Fibroblast of lung (primary cell): ENCODE results near the gene TBC1D10B.

Experiments
- EZH2 ChIP-seq: IDR thresholded peaks from 2 replicates; pipeline ENCODE4 v1.5.1; 2012; ENCODE audit warnings: low read length, control low read depth, mild to moderate bottlenecking; ENCODE audit errors: missing control alignments
- TF ChIP-seq, protein P1 (sequence below), 2 donors: IDR thresholded peaks in 1 of 2; conservative IDR thresholded peaks in 1 of 2; 1 replicate in 1 of 2; 2 replicates in 1 of 2; pipeline ENCODE4 v1.5.1; 2011 to 2012; ENCODE audit warnings: low read length in 2 of 2, control low read depth in 1 of 2, inconsistent platforms in 1 of 2, low read depth in 1 of 2, mild to moderate bottlenecking in 1 of 2

DNA sequence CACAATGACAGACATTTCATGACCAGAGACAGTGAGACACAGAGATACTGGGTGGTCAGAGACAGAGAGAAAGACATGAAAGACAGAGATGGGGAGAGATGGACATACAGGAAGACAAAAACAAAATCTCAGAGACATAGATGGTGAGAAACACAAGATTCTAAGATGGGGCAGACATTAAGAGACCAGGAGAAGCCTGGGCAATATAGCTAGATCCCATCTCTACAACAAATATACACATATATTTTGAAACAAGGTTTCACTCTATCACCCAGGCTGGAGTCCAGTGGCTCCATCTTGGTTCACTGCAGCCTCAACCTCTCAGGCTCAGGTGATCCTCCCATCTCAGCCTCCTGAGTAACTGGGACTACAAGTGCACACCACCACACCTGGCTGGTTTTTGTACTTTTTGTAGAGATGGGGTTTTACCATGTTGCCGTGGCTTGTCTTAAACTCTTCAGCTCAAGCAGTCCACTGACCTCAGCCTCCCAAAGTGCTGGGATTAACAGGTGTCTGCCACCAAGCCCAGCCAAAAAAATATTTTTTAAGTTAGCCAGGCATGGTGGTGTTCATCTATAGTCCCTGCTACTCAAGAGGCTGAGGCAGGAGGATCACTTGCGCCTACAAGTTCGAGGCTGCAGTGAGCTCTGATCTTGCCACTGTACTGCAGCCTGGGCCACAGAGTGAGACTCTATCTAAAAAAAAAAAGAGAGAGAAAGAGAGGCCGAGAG, 9.9 kb upstream of the TBC1D10B start:
- TF ChIP-seq, protein P1, sequence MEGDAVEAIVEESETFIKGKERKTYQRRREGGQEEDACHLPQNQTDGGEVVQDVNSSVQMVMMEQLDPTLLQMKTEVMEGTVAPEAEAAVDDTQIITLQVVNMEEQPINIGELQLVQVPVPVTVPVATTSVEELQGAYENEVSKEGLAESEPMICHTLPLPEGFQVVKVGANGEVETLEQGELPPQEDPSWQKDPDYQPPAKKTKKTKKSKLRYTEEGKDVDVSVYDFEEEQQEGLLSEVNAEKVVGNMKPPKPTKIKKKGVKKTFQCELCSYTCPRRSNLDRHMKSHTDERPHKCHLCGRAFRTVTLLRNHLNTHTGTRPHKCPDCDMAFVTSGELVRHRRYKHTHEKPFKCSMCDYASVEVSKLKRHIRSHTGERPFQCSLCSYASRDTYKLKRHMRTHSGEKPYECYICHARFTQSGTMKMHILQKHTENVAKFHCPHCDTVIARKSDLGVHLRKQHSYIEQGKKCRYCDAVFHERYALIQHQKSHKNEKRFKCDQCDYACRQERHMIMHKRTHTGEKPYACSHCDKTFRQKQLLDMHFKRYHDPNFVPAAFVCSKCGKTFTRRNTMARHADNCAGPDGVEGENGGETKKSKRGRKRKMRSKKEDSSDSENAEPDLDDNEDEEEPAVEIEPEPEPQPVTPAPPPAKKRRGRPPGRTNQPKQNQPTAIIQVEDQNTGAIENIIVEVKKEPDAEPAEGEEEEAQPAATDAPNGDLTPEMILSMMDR (conservative IDR thresholded peaks at IDR 0.05 in 1 of 2, IDR thresholded peaks at IDR 0.05 in 1 of 2; ENCODE audit: low read depth in 1 of 2, low read length in 2 of 2), result no peak
- TF ChIP-seq EZH2, result no peak
